GM21367 (cell line): ENCODE results near the gene C2orf92.
"Not testable (repeated sequence)": the region's sequence is repeated elsewhere in the genome, so short reads cannot be mapped to it uniquely, and the experiment has no call there.

Experiments
- ATAC-seq: cut with Tn5 transposase; IDR thresholded peaks from one replicate; pipeline ENCODE4 v1.9.1; 2021; ENCODE audit not compliant: unreplicated experiment

The C2orf92 gene

DNA sequence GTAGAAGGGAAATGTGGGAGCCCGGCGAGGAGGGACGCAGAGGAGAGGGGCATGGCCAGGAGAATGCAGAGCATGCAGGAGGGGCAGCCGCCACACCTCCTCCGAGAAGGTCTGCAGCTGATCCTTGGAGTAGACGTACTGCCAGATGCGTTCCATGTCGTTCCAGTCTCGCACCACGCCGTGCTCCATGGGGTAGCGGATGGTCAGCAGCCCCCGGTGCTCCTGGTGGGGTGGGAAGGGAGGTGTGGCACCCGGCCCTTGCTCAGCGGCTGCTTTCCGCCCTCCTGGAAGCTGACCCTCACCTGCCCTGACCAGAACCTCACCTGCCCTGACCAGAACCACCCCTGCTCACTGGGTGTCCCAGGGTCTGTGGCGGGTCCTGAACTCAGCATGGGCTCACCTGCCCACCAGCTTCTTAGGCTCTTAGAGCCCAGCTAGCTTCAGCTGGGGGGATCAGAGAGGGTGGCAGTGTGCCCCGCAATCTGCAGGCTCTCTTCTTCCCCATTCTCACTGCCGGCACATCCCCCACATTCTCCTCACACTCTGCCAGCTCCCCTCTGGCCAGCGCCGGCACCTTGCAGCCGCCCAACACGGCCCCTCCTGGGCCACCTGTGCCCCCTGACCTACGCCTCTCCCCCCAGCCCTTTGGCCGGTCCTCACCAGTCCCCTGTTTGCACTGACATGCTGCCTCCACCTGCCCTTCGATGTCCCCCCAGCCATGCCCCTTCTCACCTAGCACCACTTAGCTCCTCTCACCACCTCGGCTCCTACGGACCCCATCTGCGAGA, 10.1 kb upstream of the C2orf92 start:
- ATAC-seq: no peak

DNA sequence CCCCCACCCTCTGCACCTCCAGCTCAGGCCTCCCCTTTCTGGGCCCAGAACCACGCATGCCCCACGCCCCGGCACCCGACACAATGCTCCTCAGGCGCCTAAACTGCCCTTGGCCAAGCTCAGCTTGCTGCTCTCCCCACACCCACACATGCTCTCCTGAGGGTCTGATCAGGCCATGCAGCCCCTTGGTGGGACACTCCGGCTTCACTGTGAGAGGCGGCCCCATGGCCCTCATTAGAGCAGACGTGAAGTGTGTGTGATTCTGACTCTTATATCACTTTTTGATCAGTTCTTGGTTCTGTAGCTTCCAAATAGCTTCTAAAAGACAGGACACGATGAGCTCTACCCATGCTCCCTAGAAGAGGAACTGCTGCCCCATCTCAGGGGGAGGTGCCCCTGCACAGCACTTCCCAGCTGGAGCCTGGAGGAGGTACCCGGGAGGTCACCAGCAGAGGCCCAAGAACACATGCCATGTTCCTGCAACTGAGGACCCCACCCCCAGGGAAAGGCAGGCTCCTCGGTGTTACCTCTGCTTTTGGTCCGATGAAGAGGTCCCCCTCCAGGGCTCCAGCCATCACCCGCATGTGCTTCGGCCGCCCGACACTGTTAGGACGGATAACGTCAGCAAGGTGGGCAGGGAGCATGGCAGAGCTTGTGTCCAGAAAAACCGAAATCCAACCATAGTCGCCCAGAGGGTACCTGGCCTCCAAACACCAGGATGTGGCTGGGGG, 9.3 kb upstream of the C2orf92 start:
- ATAC-seq: no peak

DNA sequence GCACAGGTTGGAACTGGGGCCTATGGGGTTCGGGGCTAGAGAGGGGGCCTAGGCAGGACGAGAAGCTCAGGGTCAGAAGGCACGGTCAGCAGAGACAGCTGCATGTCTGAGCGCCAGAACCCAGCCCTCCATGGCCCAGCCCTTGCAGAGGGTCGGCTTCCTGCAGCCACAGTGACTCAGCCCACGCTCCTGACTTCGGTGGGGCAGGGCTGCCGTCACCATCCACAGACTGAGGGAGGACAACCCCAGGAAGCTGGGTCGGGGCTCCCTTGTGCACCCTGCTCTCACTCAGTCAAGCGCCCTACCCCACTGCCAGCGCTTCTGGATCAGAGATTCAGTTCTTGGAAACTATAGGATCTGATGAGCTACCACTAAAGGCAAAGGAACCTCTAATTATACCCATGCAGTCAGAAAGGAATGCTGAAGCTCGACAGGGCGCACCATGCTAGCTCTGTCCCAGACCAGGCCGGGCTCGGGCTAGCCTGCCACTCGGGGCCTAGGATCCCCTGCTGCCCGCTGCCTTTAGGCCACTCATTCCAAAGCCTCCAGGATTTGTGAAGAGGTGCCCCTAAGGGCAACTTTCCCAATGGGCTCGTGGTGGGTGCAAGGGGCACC, 8.6 kb upstream of the C2orf92 start:
- no peak for ATAC-seq

DNA sequence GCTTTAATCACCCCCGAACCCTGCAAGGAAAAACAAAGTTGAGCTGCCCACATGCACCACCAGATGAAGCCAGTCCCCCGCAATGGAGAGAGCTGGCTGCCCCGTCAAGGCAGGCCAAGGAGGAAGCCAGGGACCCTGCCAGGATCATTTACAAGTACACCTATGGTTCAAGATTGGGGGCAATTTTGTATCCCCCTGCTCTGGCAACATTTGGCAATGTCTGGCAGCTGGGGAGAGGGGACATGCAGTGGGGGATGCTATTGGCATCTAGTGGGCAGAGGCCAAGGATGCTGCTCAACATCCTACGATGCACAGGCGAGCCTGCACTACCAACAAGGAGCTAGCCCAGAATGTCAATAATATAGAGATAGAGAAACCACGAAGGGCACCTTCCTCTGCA, 7.6 kb upstream of the C2orf92 start:
- ATAC-seq: no peak

DNA sequence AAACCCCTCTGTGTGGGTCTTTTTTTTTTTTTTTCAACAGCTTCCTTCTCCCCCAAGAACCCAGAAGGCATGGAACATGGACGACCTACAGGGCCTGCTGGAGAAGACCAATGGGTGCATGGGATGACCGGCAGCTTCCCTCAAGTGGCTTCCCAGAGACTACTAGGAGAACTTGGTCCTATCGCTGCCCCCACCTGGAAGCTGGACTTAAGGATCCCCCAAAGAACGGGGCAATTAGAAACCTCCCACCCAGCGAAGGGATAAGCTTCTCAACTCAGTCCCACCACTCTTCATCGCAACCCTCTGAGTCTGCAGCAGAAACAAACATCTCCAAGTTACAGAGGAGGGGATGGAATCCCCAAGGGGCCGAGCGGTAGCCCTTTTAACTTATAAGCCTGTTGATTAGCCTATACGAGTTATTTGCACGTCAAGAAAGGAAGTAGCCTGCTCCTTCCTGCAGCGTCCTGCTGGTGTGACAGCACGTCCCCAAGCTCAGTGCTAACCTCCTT, 7.1 kb upstream of the C2orf92 start:
- ATAC-seq: no peak

DNA sequence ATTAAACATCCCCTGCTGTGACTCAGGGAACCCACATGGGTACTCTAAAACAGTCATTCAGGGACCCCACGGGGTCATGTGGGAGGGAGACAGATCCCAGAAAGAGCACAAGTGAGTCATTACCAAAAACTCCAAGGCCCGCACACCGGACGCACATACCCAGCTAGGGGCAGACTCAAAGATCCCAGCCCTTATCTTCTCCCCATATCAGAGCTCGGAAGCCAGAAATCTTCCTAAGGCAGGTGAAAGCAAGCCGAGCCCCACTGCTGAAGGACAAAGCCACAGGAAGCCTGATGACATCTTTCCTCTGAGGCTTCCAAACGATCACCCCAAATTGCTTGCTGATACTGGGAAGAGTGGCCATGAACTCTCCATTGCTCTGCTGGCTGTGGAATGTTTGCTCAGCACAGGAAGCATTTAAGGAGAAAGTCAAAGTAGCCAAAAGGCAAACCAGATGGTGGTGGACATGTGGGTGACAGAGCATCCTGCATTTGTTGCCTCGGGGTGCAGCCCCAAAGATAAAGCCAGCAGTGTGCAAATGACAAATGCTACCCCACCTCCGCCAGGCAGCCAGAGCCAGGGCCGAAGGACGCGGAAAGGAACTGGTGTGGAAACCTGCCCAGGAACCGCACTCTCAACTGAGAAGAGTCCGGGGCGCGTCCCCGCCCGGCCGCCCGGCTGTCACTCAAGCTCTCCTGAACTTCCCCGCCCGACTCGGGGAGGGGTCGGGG, 6.5 kb upstream of the C2orf92 start:
- ATAC-seq: peak; percentile 38

DNA sequence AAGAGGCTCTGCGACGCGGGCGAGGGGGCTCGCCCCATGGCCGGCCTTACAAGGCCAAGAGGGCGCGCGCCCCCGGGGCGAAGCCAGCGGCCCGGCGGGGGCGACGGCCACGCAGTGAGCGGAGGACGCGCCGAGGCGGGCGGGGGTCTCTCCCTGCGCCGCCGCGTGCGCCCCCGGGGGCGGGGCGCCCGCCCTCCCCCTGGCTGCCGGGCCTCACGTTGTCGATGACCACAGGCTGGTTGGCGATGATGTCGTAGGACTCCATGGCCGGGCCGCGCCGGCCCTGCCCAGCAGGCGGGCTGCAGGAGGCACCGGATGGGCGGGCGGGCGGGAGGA, 5.9 kb upstream of the C2orf92 start:
- no peak for ATAC-seq

DNA sequence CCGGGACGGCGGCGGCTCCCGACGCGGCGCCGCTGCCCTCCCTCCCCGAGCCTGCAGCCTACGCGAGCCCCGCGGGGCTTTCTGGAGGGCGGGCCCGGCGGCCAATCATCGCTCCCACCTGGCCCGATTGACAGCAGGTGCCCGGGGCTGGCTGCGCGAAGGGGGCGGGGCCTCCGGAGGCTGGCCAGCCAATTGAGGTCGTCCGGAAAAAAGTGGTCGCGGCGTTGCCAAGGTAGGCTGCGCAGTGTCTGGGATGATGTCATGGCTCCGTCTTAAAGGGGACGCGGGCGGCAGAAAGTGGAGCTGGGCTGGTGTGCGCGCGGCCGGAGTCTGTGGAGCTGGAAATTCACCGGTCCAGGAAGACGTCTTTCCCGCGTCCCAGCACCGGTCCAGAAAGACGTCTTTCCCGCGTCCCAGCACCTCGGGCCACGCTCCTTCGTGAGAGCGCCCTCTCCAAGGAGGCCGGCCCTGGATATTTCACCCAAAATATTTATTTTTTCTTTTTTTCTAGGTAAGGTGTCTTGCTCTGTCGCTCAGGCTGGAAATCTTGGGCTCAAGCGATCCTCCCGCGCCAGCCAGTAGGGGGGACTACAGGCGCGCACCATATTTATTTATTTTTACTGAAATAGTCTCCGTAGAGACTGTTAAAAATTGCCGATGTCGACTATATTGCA, 5.4 kb upstream of the C2orf92 start, which contains the start of gene ACTR1B:
ACTR1B (minus strand) TSS at position 83 of the 674 bp plus-strand sequence. CDS start 154 bp downstream, outside the sequence.
- ATAC-seq: peak; percentile 79

DNA sequence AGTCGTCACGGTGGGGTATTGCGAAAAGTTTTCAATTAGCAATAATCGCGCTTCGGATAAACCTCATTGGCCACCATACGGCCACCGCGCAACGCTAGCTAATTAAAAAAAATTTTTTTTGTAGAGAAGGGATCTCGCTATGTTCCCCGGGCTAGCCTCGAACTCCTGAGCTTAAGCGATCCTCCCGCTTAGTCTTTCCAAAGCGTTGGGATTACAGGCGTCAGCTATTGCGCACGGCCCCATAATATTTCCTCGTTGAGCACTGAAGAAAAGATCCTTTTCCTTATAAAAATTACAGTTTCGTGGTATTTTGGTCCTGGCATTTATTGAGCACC, 4.9 kb upstream of the C2orf92 start:
- ATAC-seq: no peak

DNA sequence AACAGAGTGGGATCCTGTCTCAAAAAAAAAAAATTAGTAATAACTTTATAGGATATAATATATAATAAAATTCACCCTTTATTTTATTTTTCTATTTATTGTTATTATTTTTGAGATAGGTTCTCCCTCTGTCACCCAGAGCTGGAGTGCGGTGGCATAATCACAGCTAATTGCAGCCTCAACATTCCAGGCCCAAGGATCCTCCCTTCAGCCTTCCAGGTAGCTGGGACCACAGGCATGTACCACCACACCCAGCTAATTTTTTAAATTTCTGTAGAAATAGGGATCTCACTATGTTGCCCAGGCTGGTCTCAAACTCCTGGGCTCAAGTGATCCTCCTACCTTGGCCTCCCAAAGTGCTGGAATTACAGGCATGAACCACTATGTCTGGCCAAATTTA, 958 bp downstream of the C2orf92 start:
- no peak for ATAC-seq

DNA sequence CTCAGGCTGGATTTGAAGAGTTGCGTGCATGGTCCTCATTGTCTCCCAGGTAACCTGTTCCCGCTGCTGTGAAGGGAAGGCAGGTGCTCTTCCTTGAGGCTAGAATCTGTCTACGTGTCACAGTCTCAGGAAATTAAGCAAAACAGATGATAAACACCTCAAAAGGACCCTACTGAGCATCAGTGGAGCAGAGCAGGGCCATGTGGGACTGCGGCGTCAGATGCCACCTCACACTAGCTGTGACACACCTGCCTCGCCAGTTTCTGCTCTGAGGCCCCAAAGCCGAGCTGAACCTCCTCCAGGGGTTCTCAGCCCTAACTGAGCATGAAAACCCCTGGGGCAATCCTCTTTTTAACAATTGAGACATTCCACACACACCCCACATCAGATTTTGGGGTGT, 2.0 kb downstream of the C2orf92 start:
- no peak for ATAC-seq

DNA sequence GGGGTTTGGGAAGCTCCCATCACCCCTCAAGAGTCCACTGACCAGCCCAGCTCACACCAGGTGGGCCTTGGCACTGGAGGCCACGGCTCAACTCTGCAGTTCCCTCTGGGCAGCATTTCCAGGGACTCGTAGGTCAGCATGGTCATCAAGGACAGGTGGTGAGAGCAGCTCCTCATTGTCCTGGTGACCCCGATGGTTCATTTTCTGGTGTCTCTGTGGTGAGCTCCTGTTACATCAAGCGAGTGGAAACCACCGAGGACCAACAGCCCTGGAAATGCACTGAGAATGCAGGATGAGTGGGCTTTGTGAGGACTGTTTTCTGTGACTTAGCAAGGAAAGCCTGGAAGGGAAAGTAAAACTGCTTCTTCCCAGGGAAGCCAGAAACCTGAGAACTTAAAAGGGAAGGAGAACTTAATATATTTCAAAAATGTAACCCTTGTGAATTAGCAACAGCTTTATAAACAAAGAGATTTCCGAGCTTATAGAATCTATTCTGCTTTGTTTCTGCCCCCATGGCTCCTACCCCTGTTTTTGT, 3.2 kb downstream of the C2orf92 start:
- not testable (repeated sequence) for ATAC-seq

DNA sequence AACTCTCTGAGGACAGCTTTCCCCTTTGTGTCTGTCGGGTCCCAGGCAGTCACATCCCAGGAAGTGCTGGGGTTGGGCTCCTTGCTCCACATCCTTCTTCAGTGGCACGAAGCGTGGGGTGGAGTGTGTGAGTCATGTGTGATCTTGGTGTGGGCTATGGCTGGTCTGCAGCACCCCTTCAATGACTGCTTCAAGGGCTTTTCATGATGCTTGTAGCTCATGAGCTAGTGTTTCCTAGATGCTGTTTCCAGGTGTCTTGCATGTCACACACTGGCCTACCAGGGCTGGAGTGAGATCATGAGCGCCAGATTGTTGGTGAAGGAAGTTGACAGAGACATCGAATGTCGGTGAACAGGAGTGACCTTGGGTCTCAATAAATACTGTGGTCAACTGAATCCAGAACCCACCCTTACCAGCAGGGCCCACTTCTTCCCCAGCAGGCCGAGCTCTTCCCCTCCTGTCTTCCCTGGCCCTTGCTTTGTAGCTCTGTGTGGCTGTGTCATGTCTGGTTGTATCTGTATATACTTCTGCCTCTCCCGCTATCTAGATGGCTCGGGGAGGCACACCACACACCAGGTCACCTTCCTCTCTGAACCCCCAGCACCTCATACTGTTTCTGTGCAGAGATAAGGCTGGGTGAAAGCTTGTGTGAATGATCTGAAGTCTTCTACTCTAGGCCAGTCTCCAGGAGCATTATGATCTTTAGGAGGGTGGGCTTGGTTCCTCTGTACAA, 3.8 kb downstream of the C2orf92 start:
- ATAC-seq: no peak

DNA sequence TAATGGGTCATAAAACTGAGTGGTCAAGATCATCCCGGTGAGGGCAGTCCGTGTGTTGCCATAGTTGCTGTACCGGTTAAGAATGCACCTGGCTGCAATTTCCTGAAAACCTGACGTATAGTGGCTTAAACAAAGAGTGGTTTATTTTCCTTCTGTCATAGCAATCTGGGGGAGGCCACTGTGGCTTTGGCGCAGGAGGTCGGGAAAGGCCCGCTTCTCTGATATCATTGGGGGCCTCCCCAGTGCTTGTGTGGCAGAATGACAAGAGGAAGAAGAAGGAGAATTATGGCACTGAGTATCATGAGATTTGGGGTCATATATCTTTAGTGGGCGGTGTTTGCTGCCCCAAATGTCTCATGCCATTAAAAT, 4.4 kb downstream of the C2orf92 start:
- ATAC-seq: no peak

DNA sequence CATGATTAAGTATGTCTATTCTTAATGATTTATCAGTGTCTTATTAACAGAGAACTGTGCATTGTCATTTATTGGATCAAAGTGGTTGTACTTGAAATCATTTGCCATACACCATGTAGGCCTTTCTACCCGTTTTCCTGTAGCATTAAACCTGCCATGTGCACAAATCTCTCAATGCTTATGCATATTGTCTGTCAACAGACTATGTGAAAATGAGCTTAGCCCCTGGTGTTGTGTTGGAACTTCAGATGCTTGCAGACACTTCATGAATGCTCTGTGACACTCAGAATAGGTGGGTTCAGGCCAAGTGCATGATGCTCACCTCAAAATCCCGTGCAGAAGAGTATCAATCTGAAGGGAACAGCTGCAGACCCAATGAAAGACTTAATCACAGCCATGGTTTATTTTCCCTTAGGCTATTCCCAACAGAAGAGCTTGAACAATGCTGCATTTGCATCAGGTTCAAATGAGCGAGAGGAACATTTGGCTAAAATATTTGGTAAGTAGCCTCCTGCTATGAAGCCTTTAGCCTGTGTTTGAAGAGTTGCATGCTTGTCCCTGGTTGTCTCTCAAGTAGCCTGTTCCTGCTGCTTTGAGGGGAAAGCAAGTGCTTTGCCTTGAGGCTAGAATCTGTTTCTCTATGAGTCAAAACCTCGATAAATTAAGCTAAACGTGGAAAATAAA, 6.1 kb downstream of the C2orf92 start:
- ATAC-seq: no peak

DNA sequence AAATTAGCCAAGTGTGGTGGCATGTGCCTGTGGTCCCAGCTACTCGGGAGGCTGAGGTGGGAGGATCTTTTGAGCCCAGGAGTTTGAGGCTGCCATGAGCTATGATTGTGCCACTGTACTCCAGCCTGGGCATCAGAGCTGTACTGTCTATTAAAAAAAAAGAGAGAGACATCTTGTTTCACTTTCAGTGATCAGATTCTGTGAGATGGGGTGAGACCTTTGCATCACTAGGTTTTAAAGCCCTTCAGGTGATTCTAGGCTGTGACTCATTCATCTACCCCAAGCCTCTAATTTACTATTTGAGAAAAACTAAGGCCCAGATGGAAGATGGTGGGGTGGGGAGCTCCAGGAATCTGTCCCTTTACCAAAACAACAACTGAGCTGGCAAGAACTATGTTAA, 7.1 kb downstream of the C2orf92 start:
- no peak for ATAC-seq

DNA sequence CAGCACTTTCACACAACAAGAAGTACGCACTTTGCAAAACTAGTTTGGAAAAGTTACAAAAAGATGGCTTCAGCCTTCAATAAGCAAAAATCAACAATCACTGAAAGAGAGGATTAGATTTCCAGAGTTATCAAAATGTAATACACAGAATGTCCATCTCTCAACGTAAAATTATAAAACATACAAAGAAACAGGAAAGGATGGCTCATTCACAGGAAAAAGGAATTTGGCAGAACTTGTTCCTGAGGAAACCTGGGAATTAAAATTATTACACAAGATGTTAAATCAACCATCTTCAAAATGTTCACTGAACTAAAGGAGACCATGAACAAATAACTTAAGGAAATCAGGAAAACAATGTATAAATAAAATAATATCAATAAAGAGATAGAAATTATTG, 8.0 kb downstream of the C2orf92 start:
- no peak for ATAC-seq

DNA sequence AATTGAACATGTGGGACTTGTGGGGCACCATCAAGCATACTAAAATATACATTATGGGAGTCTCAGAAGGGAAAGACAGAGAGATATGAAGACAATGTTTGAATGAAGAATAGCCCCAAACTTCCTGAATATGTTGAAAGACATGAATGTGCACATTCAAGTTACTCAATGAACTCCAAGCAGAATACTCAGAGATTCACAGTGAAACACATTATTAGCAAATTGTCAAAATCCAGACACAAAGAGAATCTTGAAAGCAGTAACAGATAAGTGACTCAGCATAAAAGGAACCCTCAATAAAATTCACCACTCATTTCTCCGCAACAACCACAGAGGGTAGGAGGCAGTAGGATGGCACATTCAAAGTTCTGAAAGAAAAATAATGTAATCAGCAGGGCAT, 8.8 kb downstream of the C2orf92 start:
- ATAC-seq: no peak

DNA sequence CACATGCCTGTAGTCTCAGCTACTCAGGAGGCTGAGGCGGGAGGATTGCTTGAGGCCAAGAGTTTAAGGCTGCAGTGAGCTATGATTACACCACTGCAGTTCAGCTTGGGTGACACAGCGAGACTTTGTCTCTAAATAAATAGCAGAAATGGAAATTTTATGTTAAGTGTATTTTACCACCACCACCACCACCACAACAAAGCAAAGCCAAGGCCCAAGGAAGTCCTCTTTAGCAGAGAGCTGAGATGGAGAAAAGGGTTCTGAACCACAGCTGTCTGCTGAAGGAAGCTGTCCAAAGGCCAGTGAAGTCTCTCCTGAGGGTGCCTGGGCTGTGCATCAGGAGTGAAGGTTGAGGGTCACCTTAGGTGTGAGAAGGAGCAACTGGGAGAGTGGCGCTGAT, 17.7 kb downstream of the C2orf92 start:
- ATAC-seq: not testable (repeated sequence)
